Calu3 (cell line): ENCODE measurements around the gene TKFC. TPM values are rescaled to one million over a fixed set of nuclear protein-coding genes. Genes with fewer than 3 reads are reported as not detected.
"Not testable (repeated sequence)": the region's sequence is repeated elsewhere in the genome, so short reads cannot be mapped to it uniquely, and the experiment has no call there.

Source experiments
- BruUV-seq: library from RNA; stranded (reverse); fragments of 400-500 nt; replicated peaks from 2 replicates; lab custom pipeline; 2021; lab: Mats Ljungman, UMichigan
- CTCF ChIA-PET: fragments of 300-600 bp; sonication (Branson Sonifier 250); formaldehyde crosslinking; loops from one replicate; lab custom pipeline; 2022; ENCODE audit warnings: antibody characterized with exemption; lab: Charles Lee
- DNase-seq: peaks from one replicate; pipeline ENCODE4 v3.0.0; 2022
- H3K27ac Mint-ChIP-seq: one replicate; pipeline ENCODE4 v1.8.0; 2022; ENCODE audit warnings: mixed read lengths; ENCODE audit not compliant: unreplicated experiment
- H3K27me3 Mint-ChIP-seq: one replicate; pipeline ENCODE4 v1.8.0; 2022; ENCODE audit warnings: mixed read lengths; ENCODE audit not compliant: unreplicated experiment
- H3K36me3 Mint-ChIP-seq: one replicate; pipeline ENCODE4 v1.8.0; 2022; ENCODE audit warnings: mild to moderate bottlenecking, moderate library complexity, mixed read lengths; ENCODE audit not compliant: insufficient read depth, unreplicated experiment
- H3K4me1 Mint-ChIP-seq: one replicate; pipeline ENCODE4 v1.8.0; 2022; ENCODE audit warnings: mild to moderate bottlenecking, low read depth, mixed read lengths; ENCODE audit not compliant: unreplicated experiment
- H3K4me3 Mint-ChIP-seq: one replicate; pipeline ENCODE4 v1.8.0; 2022; ENCODE audit warnings: mild to moderate bottlenecking, low read depth, moderate library complexity, mixed read lengths; ENCODE audit not compliant: unreplicated experiment
- H3K9me3 Mint-ChIP-seq: one replicate; pipeline ENCODE4 v1.8.0; 2022; ENCODE audit warnings: low read depth, mixed read lengths; ENCODE audit not compliant: unreplicated experiment
- intact Hi-C: fragments of 100-400 bp; cut with micrococcal nuclease; formaldehyde crosslinking; loops from one replicate; pipeline ENCODE4 v1.10.0; 2022; ENCODE audit not compliant: unreplicated experiment
- total RNA-seq: library from RNA; stranded (reverse); gene quantifications from 2 replicates; pipeline ENCODE4 v1.2.3, GENCODE V29; 2022
- TF ChIP-seq, protein P1 (sequence below): fragments of 200-600 bp; IDR thresholded peaks from one replicate; pipeline ENCODE4 v1.8.0; 2022; ENCODE audit warnings: antibody characterized with exemption; ENCODE audit not compliant: unreplicated experiment

TKFC gene
- total RNA-seq, 1 experiment from 2014 or later: 61.1 TPM

DNA sequence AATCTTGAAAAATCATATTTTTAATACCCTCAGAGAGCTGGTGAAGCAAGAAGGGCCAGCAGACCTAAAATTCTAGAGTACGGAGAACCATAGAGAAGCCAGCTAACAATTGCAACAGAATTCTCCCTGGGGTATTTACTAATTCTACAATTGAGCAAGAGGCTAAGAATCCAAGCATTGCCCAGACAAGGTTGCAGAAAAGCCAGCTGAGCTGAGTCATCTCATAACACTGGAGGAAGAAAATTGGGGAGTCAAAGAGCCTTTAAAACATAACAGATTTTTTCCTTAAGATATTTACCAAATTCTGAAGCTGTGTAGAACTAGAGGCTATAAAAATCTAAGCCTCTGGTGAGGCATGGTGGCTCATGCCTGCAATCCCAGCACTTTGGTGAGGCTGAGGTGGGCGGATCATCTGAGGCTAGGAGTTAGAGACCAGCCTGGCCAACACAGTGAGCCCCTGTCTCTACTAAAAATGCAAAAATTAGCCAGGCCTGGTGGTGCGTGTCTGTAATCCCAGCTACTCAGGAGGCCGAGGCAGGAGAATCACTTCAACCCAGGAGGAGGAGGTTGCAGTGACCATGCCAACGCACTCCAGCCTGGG, 45.8 kb downstream of the TKFC start:
- intact Hi-C loops: no loop called here
- TF ChIP-seq, protein P1, sequence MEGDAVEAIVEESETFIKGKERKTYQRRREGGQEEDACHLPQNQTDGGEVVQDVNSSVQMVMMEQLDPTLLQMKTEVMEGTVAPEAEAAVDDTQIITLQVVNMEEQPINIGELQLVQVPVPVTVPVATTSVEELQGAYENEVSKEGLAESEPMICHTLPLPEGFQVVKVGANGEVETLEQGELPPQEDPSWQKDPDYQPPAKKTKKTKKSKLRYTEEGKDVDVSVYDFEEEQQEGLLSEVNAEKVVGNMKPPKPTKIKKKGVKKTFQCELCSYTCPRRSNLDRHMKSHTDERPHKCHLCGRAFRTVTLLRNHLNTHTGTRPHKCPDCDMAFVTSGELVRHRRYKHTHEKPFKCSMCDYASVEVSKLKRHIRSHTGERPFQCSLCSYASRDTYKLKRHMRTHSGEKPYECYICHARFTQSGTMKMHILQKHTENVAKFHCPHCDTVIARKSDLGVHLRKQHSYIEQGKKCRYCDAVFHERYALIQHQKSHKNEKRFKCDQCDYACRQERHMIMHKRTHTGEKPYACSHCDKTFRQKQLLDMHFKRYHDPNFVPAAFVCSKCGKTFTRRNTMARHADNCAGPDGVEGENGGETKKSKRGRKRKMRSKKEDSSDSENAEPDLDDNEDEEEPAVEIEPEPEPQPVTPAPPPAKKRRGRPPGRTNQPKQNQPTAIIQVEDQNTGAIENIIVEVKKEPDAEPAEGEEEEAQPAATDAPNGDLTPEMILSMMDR: no peak
- Mint-ChIP-seq H3K4me3 (no peak overlapping the region), H3K4me1 (no peaks in the 10 kb centered on the region), H3K27ac (no peak overlapping the region), H3K27me3 (no peaks in the 10 kb centered on the region), H3K36me3 (no peaks in the 10 kb centered on the region), H3K9me3 (no peaks in the 10 kb centered on the region)
- BruUV-seq: no TSS peak
- DNase-seq: no peak
- CTCF ChIA-PET: no interaction called here

DNA sequence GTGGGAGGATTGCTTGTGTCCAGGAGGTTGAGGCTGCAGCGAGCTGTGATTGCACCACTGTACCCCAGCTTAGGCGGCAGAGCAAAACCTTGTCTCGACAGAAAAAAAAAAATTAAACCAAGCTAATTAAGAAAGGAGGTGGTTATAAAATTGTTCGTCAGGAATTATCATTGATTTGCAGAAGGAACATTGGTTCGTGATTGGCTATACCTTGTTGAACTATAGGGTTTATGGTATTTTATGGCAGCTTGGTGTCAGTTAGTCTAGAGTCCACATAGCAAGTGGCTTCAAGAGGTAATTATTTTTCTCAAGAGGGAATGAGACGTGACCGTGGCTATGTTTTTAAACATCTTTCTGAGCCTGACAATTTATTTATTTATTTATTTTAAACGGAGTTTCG, 47.9 kb downstream of the TKFC start:
- no peaks in the 10 kb centered on the region for H3K27me3 Mint-ChIP-seq
- no peak for DNase-seq
- BruUV-seq: no TSS peak
- no peaks in the 10 kb centered on the region for H3K4me1 Mint-ChIP-seq
- CTCF ChIA-PET: no interaction called here
- H3K9me3 Mint-ChIP-seq: no peaks in the 10 kb centered on the region
- intact Hi-C loops: loop anchor here (10.0 kb wide), 1 partner anchor 126 kb away; no protein-coding TSS in a partner anchor
- no peak overlapping the region for H3K4me3 Mint-ChIP-seq
- no peak overlapping the region for H3K27ac Mint-ChIP-seq
- no peaks in the 10 kb centered on the region for H3K36me3 Mint-ChIP-seq
- TF ChIP-seq, protein P1: no peak

DNA sequence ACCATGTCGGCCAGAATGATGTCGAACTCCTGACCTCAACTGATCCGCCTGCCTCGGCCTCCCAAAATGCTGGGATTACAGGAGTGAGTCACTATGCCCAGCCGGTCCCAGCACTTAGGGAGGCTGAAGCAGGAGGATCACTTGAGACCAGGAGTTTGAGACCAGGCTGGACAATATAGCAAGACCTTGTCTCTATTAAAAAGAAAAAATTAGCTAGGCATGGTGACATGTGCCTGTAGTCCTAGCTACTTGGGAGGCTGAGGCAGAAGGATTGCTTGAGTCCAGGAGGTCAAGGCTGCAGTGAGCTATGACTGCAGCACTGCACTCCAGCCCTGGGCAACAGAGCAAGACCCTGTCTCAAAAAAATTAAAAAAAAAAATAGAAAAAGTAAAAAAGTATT, 50.8 kb downstream of the TKFC start:
- H3K27me3 Mint-ChIP-seq, H3K4me1 Mint-ChIP-seq, H3K27ac Mint-ChIP-seq, H3K36me3 Mint-ChIP-seq, BruUV-seq, H3K9me3 Mint-ChIP-seq, H3K4me3 Mint-ChIP-seq, DNase-seq: not testable (repeated sequence)
- CTCF ChIA-PET: interaction anchor here (0.6 to 5.6 kb wide), 3 partner anchors 10 to 48 kb away, joined by 5 to 64 read pairs (median 14); partner anchors contain the start of genes CYB561A3 and TMEM138
- intact Hi-C loops: loop anchor here (10.0 kb wide), 1 partner anchor 129 kb away; no protein-coding TSS in a partner anchor

DNA sequence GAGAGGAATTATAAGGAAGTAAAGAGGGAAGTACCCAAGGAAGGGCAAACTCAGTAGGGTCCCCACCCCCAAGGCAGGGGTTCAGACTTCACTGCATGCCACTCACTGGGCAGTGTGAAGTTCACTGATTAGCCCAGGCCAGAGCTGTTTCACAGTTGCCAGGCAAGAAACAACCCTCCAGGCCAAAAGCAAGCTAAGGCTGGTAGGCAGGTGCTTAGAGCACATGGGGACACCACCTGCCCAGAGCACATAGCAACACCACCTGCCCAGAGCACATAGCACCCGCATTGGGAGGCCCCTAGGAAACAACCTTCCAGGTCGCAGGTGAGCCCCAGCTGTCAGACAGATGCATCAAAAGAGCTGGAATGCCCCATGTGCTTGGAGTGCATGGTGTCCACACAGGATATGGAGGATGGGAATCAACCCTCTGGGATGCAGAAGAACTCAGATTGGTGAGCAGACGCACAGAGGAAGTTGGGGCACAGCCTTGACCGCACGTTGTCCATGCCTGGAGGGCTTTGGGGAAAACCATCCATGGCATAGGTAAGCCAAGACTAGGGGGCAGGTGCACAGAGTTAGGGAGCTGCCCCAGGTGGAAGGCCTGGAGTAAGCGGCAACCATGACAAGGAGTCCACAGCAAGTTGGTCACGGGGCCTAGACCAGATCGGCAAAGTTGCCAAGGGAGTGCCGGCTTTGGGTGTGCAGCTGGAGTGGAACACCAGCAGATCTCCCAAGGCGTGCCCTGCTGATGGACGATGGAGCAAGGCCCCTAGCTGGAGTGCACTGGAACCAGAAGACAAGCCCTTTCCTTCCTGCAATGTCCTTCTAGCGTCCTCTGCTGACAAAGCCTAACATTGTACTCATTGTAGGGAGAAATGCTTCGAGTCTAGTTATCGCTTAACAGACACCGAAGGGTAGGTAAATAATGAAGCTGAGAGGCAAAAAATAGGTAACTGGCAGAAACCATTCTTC, 51.5 kb downstream of the TKFC start:
- intact Hi-C loops: loop anchor here (1.0 to 10.0 kb wide), 2 partner anchors 48 to 130 kb away; no protein-coding TSS in a partner anchor

More for the DNA sequence above, 51.5 kb downstream of the TKFC start:
- H3K27ac Mint-ChIP-seq: no peak overlapping the region
- H3K27me3 Mint-ChIP-seq: no peaks in the 10 kb centered on the region
- DNase-seq: no peak
- H3K36me3 Mint-ChIP-seq: no peaks in the 10 kb centered on the region
- H3K4me3 Mint-ChIP-seq: no peak overlapping the region
- TF ChIP-seq, protein P1: no peak
- CTCF ChIA-PET: interaction anchor here (1.0 to 5.6 kb wide), 6 partner anchors 17 to 131 kb away, joined by 3 to 64 read pairs (median 4); partner anchors contain the start of genes CPSF7, CYB561A3, SDHAF2 and TMEM138
- no peaks in the 10 kb centered on the region for H3K4me1 Mint-ChIP-seq
- peaks cover 1% of the 10 kb centered on the region for H3K9me3 Mint-ChIP-seq
- no TSS peak for BruUV-seq
